IMR-90 (cell line): ENCODE data around the gene OR2J3. TPM values are rescaled to one million over a fixed set of nuclear protein-coding genes. Genes with fewer than 3 reads are reported as not detected.

Experiments
- ATAC-seq: fragments of 200-7000 bp; cut with Tn5 transposase; 2 replicates; pipeline ENCODE4 v1.9.1; 2020; ENCODE audit warnings: low read depth, mild to moderate bottlenecking, moderate library complexity
- BruUV-seq: library from RNA; stranded (reverse); fragments of 400-500 nt; replicated peaks from 2 replicates; lab custom pipeline; 2021; lab: Mats Ljungman, UMichigan
- CTCF ChIA-PET: fragments of 300-600 bp; formaldehyde crosslinking; extraction: SDS; loops from one replicate; lab custom pipeline; 2021; ENCODE audit warnings: antibody characterized with exemption; lab: Yijun Ruan, JAX
- POLR2A ChIA-PET: fragments of 300-600 bp; sonication (Branson Sonifier 250); formaldehyde crosslinking; loops from one replicate; lab custom pipeline; 2022; ENCODE audit warnings: antibody characterized with exemption; ENCODE audit not compliant: unreplicated experiment; lab: Charles Lee
- DNase-seq: peaks from one replicate; pipeline ENCODE4 v3.0.0; 2013
- H2AFZ ChIP-seq: replicated peaks from 2 replicates; pipeline ENCODE3; 2013; ENCODE audit warnings: low read length, mild to moderate bottlenecking; ENCODE audit not compliant: poor library complexity
- H2AK5ac ChIP-seq: 2 replicates; pipeline ENCODE4 v1.6.1; 2013; ENCODE audit warnings: low read depth, low read length, inconsistent platforms
- H2AK9ac ChIP-seq: replicated peaks from 2 replicates; pipeline ENCODE3; 2013; ENCODE audit warnings: mild to moderate bottlenecking, low read depth, low read length, moderate library complexity; ENCODE audit not compliant: poor library complexity
- H2BK120ac ChIP-seq: 2 replicates; pipeline ENCODE4 v1.6.1; 2013; ENCODE audit warnings: low read depth, low read length, inconsistent platforms
- H2BK15ac ChIP-seq: 3 replicates; pipeline ENCODE4 v1.6.1; 2013; ENCODE audit warnings: low read depth, low read length, inconsistent platforms
- H2BK20ac ChIP-seq: 2 replicates; pipeline ENCODE4 v1.6.1; 2013; ENCODE audit warnings: low read depth, mild to moderate bottlenecking, inconsistent platforms, low read length, moderate library complexity
- H2BK5ac ChIP-seq: 2 replicates; pipeline ENCODE4 v1.6.1; 2013; ENCODE audit warnings: mild to moderate bottlenecking, low read depth, low read length, inconsistent platforms; ENCODE audit not compliant: poor library complexity, severe bottlenecking
- H3K14ac ChIP-seq: replicated peaks from 2 replicates; pipeline ENCODE4 v1.6.1; 2013; ENCODE audit warnings: low read depth, low read length, inconsistent platforms
- H3K18ac ChIP-seq: 2 replicates; pipeline ENCODE4 v1.6.1; 2013; ENCODE audit warnings: low read depth, low read length, control low read depth
- H3K23ac ChIP-seq: 2 replicates; pipeline ENCODE4 v1.6.1; 2013; ENCODE audit warnings: low read depth, low read length, inconsistent platforms
- H3K27ac ChIP-seq: 2 replicates; pipeline ENCODE4 v1.5.1; 2013; ENCODE audit warnings: mild to moderate bottlenecking, control low read depth, low read length; ENCODE audit not compliant: insufficient read depth
- H3K27me3 ChIP-seq: 2 replicates; pipeline ENCODE4 v1.6.1; 2013; ENCODE audit warnings: low read length; ENCODE audit not compliant: control insufficient read depth, insufficient read depth
- H3K36me3 ChIP-seq: 2 replicates; pipeline ENCODE4 v1.6.1; 2013; ENCODE audit warnings: low read length, mixed read lengths; ENCODE audit not compliant: control insufficient read depth, insufficient read depth
- H3K4ac ChIP-seq: 2 replicates; pipeline ENCODE4 v1.6.1; 2013; ENCODE audit warnings: low read depth, low read length, inconsistent platforms
- H3K4me1 ChIP-seq: 2 replicates; pipeline ENCODE4 v1.6.1; 2013; ENCODE audit warnings: low read length, mixed read lengths; ENCODE audit not compliant: control insufficient read depth, insufficient read depth
- H3K4me2 ChIP-seq: 2 replicates; pipeline ENCODE4 v1.6.1; 2013; ENCODE audit warnings: low read depth, mild to moderate bottlenecking, control low read depth, low read length, moderate library complexity
- H3K4me3 ChIP-seq: 2 replicates; pipeline ENCODE4 v1.5.1; 2013; ENCODE audit warnings: low read depth, mild to moderate bottlenecking, control low read depth, low read length, moderate library complexity; ENCODE audit not compliant: insufficient read depth
- H3K56ac ChIP-seq: 2 replicates; pipeline ENCODE4 v1.6.1; 2013; ENCODE audit warnings: low read length, inconsistent platforms; ENCODE audit not compliant: insufficient read depth; ENCODE audit errors: extremely low read depth
- H3K79me1 ChIP-seq, 2 experiments: 2 replicates each; pipeline ENCODE4 v1.6.1; 2013; ENCODE audit warnings: low read length in 2 of 2, inconsistent platforms in 1 of 2, low read depth in 1 of 2
- H3K9ac ChIP-seq: 2 replicates; pipeline ENCODE4 v1.6.1; 2013; ENCODE audit warnings: low read depth, low read length, control low read depth
- H3K9me1 ChIP-seq: 2 replicates; pipeline ENCODE4 v1.6.1; 2013; ENCODE audit warnings: low read length, inconsistent platforms; ENCODE audit not compliant: insufficient read depth
- H3K9me3 ChIP-seq: 2 replicates; pipeline ENCODE4 v1.6.1; 2013; ENCODE audit warnings: low read length; ENCODE audit not compliant: control insufficient read depth, insufficient read depth
- H4K20me1 ChIP-seq: 2 replicates; pipeline ENCODE4 v1.6.1; 2013; ENCODE audit warnings: low read length, inconsistent platforms; ENCODE audit not compliant: insufficient read depth
- H4K5ac ChIP-seq: 2 replicates; pipeline ENCODE4 v1.6.1; 2013; ENCODE audit warnings: mild to moderate bottlenecking, low read depth, low read length, control low read depth
- H4K8ac ChIP-seq, 2 experiments: 2 replicates each; pipeline ENCODE4 v1.6.1; 2013; ENCODE audit warnings: low read depth in 2 of 2, low read length in 2 of 2, control low read depth in 1 of 2, inconsistent platforms in 1 of 2
- H4K91ac ChIP-seq: 2 replicates; pipeline ENCODE4 v1.6.1; 2013; ENCODE audit warnings: low read depth, low read length, inconsistent platforms; ENCODE audit not compliant: insufficient read depth
- CEBPB ChIP-seq: IDR thresholded peaks from 2 replicates; pipeline ENCODE4 v1.6.1; 2012; ENCODE audit warnings: low read depth, low read length, improper control_type of control experiment
- NFE2L2 ChIP-seq: fragments of 150-350 bp; IDR thresholded peaks from 2 replicates; pipeline ENCODE4 v1.6.1; 2016; ENCODE audit warnings: low read depth, mild to moderate bottlenecking, low read length
- WGBS, 2 experiments: methylation state at CpG; one replicate each; pipeline versions ENCODE4 v1.1.5 to v1.1.7; 2013; ENCODE audit warnings: missing lambda C conversion rate in 2 of 2; ENCODE audit not compliant: insufficient read length in 1 of 2; ENCODE audit errors: extremely low coverage in 2 of 2; 5-methylcytosine and 5-hydroxymethylcytosine counted together
- dilution Hi-C: fragments of 300-500 bp; cut with HindIII; formaldehyde crosslinking; loops from one replicate; pipeline ENCODE4 v1.14.3; 2018; ENCODE audit warnings: low sequenced_read_pairs; ENCODE audit not compliant: unreplicated experiment
- in situ Hi-C: fragments of 300-500 bp; cut with MboI; formaldehyde crosslinking; loops from 3 replicates; pipeline ENCODE4 v1.14.3; 2019; ENCODE audit warnings: low sequenced_read_pairs, inconsistent platforms, mixed read lengths
- intact Hi-C: fragments of 100-400 bp; cut with micrococcal nuclease; formaldehyde crosslinking; loops from 2 replicates; pipeline ENCODE4 v1.10.0; 2022
- polyA plus RNA-seq, 3 experiments: library from polyadenylated mRNA; depleted of rRNA; stranded (reverse); fragments of >200 nt; gene quantifications; 2 replicates each; pipeline ENCODE4 v1.2.3, GENCODE V29; 2012; ENCODE audit warnings: low replicate concordance in 1 of 3
- total RNA-seq: library from RNA; depleted of rRNA; stranded (reverse); fragments of >200 nt; gene quantifications from 2 replicates; pipeline ENCODE4 v1.2.3, GENCODE V29; 2012

Gene OR2J3
- total and polyA plus RNA-seq, 2 of the 4 experiments (the other 2 are of a cell fraction), result not detected

DNA sequence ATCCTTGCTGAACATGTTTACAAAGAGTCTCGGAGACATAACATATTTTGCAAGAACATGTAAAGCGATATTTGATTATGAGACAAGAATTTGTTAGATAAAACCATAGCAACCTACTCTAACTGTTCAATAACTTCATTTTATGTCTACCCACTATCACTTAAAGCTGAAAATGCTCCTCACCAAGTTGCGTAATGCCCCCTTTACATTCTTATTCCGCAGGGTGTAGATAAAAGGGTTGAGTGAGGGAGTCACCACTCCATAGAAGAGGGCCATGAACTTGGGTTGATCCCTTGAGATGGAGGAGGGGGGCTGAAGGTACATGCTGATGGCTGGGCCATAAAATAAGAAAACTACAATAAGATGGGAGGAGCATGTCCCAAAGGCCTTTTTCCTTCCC is 29.9 kb downstream of the OR2J3 start:
- Histone ChIP-seq H3K9me3 (no peaks in the 10 kb centered on the region), H4K20me1 (no peaks in the 10 kb centered on the region), H2AK5ac (no peak overlapping the region), H2BK15ac (no peak overlapping the region), H3K23ac (no peak overlapping the region), H2BK5ac (no peak overlapping the region), H3K27ac (no peak overlapping the region), H3K56ac (no peak overlapping the region), H3K4me1 (no peaks in the 10 kb centered on the region), H4K5ac (no peak overlapping the region), H3K18ac (no peak overlapping the region), H3K4ac (no peak overlapping the region), H3K14ac (no peak overlapping the region), H2AK9ac (no peak overlapping the region), H3K9me1 (no peaks in the 10 kb centered on the region), H3K79me1 (no peaks in the 10 kb centered on the region), H3K36me3 (no peaks in the 10 kb centered on the region), H4K8ac (no peak overlapping the region), H2BK20ac (no peak overlapping the region), H3K4me2 (no peak overlapping the region), H3K4me3 (no peak overlapping the region), H2BK120ac (no peak overlapping the region), H2AFZ (no peak overlapping the region), H3K9ac (no peak overlapping the region), H4K91ac (no peak overlapping the region), H3K27me3 (no peaks in the 10 kb centered on the region)
- ChIA-PET POLR2A (no interaction called here), CTCF (no interaction called here)
- BruUV-seq, result no TSS peak
- in situ Hi-C loops (no loop called here), dilution Hi-C loops (no loop called here), intact Hi-C loops (no loop called here)
- DNase-seq, result no peak
- ATAC-seq, result no peak
- TF ChIP-seq NFE2L2 (no peak), CEBPB (0 out of 2 replicates have a peak, but pooled peaks have one; percentile 12)
- no CpG with 5 or more reads among the region's 4 CpGs for WGBS, 2 experiments
